ENCODE results near the gene RIMKLB.
A peak's percentile ranks its signal among the peaks of the same experiment; 100 is the strongest.
"Not testable (repeated sequence)": the region's sequence is repeated elsewhere in the genome, so short reads cannot be mapped to it uniquely, and the experiment has no call there.

Gene RIMKLB

DNA sequence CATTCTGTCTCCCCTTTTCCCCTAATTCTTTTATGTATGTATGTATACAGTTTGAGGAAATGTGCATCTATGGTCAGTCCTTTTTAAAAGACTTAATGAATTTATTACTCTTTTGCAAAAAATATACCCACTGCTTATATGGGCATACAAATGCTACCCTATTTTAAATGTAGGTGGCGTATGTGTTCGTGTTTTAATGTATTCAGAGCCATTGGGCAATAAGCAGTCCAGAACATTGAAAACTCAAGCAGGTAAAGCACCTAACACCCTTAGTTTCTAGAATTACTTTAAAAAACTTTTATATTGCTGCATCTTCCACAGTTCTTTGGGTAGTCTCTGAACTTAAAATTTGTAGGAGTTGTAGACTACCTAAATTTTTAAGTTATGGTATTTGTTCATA lies 82.1 kb downstream of the RIMKLB start:
- no peak for DNase-seq

DNA sequence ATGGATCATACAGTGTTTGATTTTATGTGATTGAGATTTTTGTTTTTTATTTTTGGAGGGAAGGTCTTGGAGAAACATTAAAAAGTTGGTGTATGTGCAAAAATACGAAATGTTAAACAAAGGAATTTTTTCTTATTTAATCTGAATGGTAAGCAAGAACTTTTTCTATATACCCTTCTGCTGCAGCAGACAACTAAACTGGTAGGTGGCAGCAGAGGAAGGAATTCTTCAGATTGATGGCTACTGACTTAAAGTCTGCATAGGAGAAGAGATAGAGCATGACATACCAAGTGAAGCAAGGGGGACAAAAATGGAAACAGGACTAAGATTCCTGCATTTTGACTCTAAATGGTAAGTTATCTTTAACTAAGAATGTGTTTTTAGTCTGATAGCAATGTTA lies 82.6 kb downstream of the RIMKLB start:
- DNase-seq = peak; percentile 4

DNA sequence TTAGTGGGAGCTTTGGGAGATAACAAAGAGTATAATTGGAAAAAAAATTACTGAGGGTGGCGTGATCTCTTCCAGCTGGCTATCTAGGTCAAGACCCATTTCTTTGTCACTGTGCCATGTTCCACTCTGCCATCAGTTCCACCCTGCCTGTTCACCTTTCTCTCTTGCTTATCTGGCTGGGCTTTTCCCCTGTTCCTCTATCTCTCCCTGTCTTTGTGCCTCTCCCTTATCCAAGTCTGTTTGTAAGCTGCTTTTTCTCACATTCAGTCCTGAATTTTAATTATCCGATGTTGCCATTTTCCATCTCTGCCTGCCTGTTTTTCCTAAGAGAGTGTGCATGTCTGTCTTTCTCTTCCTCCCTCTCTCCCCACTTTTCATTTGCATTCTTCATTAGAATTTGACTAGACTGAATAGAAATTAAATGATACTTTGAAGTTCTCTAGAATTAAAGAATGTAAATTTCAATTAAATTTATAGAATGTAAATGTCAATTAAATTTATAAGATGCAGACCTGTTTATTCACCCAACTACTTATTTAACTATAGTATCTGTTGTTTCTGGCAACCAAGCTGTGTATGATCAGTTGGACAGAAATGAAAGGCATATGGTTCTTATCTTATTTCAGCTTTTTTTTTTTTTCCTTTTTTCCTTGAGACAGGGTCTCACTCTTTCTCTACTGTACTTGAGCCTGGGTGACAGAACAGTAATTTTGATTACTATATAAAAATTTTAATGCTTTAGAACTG lies 83.8 kb downstream of the RIMKLB start:
- DNase-seq = no peak

DNA sequence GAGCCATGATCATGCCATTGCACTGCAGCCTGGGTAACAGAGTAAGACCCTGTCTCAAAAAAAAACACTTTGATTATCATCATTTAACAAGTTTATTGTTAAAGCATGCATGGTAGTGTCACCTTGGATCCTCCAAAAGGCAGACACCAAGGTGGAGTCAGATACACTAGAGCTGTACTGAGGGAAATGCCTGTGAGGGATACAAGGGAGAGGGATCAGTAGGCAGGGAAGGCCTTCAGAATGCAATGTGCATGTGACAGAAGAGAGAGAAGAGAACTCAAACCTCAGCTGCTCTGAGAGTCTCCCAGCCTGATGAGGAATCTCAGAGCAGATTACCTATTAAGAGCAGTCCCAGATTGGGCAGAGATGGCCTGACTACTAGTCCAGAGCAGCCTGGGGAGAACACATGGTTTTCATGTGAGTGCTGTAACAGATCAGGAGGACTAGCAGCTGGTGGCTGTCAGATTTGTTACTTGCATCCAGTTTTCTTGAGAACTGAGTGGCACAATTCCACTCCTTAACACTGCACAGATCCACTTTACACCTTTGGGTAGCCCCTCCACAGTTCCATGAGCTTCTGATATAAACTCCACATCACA lies 86.6 kb downstream of the RIMKLB start:
- DNase-seq = no peak

DNA sequence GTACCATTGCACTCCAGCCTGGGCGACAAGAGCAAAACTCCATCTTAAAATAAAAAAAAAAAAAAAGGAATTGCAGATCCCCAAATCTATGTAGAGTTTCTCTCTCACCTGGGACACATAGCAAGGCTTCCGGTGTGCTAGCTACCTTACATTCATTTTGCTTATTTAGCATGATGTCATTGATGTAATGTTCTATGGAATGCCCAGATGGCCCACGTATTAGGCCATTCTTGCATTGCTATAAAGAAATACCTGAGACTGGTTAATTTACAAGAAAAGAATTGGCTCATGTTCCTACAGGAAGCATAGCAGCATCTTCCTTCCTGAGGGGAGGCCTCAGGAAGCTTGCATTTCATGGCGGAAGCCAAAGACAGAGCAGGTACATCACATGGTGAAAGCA lies 87.7 kb downstream of the RIMKLB start:
- no peak for DNase-seq

DNA sequence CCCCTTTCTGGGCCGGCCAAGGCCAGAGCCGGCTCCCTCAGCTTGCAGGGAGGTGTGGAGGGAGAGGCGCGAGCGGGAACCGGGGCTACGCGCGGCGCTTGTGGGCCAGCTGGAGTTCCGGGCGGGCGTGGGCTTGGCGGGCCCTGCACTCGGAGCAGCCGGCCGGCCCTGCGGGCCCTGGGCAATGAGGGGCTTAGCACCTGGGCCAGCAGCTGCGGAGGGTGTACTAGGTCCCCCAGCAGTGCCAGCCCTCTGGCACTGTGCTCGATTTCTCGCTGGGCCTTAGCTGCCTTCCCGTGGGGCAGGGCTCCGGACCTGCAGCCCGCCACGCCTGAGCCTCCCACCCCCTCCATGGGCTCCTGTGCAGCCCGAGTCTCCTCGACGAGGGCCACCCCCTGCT lies 89.4 kb downstream of the RIMKLB start:
- DNase-seq = not testable (repeated sequence)

DNA sequence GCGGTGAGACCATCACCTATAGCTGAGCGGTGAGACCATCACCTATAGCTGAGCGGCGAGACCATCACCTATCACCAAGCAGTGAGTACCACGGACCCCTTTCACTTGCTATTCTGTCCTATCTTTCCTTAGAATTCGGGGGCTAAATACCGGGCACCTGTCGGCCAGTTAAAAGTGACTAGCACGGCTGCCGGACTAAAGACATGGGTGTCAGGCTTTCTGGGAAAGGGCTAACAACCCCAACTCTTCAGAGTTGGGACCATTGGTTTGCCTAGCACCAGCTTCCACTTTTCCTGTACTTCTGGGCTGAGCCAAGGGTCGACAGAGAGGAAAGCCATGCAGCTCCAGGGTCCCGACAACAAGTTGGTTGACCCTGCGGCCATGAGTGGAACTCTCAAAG lies 90.9 kb downstream of the RIMKLB start:
- DNase-seq = not testable (repeated sequence)

DNA sequence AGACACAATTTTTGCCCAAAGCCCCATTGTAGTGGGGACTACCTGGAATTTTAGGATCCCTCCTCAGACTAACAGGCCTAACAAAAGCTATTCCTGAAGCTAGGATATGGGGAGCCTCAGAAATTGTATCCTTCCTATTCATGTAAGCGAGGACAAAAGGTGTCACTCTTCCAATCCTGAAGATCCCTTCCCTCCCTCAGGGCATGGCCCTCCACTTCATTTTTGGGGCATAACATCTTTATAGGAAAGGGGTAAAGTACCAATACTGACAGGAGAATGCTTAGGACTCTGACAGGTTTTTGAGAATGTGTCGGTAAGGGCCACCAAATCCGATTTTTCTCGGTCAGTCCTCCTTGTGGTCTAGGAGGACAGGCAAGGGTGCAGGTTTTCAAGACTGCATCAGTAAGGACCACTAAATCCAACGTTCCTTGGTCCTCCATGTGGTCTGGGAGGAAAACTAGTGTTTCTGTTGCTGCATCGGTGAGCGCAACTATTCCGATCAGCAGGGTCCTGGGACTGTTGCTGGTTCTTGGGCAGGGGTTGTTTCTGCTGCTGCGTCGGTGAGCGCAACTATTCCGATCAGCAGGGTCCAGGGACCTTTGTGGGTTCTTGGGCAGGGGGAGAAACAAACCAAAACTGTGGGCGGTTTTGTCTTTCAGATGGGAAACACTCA lies 91.7 kb downstream of the RIMKLB start:
- not testable (repeated sequence) for DNase-seq

DNA sequence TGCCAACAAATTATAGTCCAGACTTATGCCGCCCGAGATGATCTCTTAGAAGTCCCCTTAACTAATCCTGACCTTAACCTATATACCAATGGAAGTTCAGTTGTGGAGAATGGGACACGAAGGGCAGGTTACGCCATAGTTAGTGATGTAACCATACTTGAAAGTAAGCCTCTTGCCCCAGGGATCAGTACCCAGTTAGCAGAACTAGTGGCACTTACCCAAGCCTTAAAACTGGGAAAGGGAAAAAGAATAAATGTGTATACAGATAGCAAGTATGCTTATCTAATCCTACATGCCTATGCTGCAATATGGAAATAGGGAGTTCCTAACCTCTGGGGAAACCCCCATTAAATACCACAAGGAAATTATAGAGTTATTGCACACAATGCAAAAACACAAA lies 95.4 kb downstream of the RIMKLB start:
- DNase-seq = not testable (repeated sequence)

DNA sequence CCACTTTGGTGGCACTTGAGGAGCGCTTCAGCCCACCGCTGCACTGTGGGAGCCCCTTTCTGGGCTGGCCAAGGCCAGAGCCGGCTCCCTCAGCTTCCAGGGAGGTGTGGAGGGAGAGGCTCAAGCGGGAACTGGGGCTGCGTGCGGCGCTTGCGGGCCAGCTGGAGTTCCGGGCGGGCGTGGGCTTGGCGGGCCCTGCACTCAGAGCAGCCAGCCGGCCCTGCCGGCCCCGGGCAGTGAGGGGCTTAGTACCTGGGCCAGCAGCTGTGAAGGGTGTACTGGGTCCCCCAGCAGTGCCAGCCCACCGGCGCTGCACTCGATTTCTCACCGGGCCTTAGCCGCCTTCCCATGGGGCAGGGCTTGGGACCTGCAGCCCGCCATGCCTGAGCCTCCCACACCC lies 96.8 kb downstream of the RIMKLB start:
- not testable (repeated sequence) for DNase-seq

DNA sequence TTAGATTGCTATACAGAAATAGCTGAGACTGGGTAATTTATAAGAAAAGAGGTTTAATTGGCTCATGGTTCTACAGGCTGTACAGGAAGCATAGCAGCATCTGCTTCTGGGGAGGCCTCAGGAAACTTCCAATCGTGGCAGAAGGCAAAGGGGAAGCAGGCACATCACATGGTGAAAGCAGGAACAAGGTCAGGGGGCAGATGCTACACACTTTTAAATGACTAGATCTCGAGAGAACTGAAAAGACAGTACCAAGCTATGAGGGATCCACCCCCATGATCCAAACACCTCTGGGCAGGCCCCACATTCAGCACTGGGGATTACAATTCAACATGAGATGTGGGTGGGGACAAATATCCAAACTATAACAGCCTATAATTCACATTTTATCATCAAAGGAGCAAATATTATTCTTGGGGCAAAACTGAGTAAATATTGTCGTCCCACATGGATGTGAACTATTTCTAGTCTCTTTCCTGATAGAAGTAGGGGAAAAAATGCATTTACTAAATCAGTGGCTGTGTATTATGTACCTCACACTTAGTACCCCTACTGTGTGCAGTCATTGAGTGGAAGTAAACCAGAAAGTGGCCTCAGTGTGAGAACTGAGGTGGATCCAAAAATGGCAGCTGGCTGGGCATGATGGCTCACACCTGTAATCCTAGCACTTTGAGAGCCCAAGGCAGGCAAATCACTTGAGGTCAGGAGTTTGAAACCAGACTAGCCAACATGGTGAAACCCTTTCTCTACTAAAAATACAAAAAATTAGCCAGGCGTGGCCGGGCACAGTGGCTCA lies 99.2 kb downstream of the RIMKLB start:
- DNase-seq = no peak

DNA sequence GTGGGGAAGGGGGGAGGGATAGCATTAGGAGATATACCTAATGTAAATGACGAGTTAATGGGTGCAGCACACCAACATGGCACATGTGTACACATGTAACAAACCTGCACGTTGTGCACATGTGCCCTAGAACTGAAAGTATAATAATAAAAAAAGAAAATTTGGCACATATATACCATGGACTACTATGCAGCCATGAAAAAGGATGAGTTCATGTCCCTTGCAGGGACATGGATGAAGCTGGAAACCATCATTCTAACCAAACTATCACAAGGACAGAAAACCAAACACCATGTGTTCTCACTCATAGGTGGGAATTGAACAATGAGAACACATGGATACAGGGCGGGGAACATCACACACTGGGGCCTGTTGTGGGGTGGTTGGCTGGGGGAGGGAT lies 103.4 kb downstream of the RIMKLB start:
- DNase-seq = not testable (repeated sequence)

DNA sequence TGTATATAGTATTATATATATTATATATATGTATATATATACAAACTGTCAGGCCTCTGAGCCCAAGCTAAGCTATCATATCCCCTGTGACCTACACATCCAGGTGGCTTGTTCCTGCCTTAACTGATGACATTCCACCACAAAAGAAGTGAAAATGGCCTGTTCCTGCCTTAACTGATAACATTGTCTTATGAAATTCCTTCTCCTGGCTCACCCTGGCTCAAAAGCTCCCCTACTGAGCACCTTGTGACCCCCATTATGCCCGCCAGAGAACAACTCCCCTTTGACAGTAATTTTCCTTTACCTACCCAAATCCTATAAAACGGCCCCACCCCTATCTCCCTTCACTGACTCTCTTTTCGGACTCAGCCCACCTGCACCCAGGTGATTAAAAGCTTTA lies 107.0 kb downstream of the RIMKLB start:
- DNase-seq = not testable (repeated sequence)

DNA sequence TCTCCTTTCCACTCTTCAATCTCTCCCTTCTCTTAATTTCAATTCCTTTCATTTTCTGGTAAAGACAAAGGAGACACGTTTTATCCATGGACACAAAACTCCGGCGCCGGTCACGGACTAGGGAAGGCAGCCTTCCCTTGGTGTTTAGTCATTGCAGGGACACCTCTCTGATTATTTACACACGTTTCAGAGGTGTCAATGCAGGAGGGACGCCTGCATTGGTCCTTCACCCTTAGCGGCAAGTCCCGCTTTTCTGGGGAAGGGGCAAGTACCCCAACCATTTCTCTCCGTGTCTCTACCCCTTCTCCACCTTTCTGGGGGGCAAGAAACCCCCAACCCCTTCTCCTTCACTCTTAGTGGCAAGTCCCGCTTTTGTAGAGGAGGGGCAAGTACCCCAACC lies 107.7 kb downstream of the RIMKLB start:
- DNase-seq = not testable (repeated sequence)

DNA sequence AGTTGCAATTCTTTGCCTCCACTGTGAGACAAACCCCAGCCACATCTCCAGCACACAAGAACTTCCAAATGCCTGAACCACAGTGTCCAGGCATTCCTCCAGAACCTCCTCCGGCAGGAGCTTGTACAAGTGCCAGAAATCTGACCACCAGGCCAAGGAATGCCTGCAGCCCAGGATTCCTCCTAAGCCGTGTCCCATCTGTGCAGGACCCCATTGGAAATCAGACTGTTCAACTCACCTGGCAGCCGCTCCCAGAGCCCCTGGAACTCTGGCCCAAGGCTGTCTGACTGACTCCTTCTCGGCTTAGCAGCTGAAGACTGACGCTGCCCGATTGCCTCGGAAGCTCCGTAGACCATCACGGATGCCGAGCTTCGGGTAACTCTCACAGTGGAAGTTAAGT lies 109.3 kb downstream of the RIMKLB start:
- not testable (repeated sequence) for DNase-seq

DNA sequence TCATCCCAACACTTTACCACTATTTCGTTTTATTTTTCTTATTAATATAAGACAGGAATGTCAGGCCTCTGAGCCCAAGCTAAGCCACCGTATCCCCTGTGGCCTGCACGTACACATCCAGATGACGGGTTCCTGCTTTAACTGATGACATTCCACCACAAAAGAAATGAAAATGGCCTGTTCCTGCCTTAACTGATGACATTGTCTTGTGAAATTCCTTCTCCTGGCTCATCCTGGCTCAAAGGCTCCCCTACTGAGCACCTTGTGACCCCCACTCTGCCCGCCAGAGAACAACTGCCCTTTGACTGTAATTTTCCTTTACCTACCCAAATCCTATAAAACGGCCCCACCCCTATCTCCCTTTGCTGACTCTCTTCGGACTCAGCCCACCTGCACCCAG lies 112.3 kb downstream of the RIMKLB start:
- DNase-seq = not testable (repeated sequence)

DNA sequence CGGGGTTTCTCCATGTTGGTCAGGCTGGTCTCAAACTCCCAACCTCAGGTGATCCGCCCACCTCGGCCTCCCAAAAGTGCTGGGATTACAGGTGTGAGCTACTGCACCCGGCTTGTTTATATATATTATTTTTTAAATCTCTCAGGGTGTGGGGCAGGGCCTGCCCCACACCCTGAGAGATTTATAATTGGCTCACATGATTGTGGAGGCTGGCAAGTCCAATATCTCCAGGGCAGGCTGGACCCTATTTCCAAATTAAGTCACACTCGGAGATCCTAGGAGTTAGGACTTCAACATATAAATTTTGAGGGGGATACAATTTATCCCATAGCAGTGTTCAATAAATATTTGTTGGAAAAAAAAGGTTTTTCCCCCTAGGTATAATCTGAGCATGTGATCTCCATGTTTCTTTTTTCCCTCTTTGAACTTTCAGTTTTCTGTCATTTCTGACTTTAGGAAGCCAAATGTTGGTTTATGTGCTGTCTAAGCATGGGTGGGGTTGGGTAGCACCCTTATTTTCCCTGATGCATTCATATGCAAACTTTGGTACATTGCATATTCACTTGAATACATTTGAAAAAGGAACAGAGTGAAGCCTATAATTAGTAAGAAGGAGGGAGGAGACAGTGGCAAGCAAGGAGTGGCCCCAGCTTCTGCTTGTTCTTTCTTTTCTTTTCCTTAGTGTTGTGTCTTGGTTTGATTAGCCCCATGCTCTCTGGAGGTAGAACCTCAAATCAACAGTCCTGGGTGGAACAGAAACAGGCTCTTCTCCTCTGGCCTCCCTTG lies 116.0 kb downstream of the RIMKLB start:
- no peak for DNase-seq

DNA sequence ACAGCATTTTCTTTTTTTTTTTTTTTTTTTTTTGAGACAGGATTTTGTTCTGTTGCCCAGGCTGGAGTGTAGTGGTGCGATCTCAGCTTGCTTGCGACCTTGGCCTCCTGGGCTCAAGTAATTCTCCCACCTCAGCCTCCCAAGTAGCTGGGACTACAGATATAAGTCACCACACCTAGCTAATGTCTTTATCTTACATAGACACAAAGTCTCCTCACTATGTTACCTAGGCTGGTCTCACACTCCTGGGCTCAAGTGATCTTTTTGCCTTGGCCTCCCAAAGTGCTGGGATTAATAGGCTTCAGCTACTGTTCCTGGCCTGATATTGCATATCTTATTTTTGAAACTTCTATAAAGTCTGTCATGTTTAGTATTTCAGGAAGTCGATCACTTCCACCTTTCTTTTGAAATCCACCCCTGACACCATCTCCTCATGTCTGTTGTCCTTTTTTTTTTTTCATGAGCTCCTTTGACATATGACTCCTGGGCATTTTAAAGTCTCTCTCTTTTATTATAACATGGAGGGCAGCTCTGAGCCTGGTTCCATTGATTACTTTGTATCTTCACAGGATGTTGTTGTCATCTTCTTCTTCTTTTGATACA lies 118.8 kb downstream of the RIMKLB start:
- DNase-seq = no peak

DNA sequence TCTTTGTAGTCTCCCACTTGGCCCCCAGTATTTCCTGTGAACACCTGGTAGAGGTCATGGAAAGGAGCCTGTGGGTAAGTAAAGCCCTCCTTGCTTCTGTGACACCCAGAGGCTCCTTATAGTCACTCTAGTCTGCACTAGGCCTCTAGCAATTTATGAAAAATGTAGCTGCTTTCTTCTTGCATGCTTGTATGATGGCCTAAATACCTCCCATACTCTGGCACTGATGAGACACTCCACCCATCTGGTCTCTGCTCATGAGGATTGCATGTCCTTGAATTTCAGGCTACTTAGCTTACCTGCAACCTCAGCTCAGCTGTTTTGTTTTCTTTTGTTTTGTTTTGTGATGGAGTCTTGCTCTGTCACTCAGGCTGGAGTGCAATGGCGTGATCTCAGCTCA lies 120.1 kb downstream of the RIMKLB start:
- DNase-seq = no peak

DNA sequence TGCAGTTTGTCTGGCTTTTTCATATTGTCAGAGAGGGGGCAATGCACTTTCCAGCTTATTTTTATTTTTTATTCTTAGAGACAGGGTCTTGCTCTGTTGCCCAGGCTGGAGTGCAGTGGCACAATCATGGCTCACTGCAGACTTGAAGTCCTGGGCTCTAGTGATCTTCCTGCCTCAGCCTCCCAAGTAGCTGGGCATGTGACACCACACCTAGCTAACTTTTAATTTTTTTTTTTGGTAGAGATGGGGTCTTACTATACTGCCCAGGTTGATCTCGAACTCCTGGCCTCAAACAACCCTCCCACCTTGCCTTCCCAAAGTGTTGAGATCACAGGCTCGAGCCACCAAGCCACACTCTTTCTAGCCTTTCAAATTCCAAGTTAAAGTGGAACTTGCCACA lies 120.7 kb downstream of the RIMKLB start:
- DNase-seq = no peak

DNA sequence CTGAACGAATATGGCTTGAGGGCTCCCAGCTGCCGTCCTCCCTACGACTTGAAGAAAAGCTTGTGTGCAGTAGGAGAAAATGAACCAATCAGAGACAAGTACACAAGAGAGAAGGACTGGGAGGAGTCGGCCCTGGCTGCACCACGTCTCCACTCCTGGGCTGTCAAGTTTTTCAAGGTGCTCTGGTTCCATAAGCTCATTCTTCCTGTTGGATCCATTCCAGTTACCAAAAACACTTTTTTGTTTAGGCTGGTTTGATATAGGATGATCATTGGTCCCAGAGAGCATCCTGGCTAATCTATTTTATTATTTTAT lies 121.8 kb downstream of the RIMKLB start:
- no peak for DNase-seq

DNA sequence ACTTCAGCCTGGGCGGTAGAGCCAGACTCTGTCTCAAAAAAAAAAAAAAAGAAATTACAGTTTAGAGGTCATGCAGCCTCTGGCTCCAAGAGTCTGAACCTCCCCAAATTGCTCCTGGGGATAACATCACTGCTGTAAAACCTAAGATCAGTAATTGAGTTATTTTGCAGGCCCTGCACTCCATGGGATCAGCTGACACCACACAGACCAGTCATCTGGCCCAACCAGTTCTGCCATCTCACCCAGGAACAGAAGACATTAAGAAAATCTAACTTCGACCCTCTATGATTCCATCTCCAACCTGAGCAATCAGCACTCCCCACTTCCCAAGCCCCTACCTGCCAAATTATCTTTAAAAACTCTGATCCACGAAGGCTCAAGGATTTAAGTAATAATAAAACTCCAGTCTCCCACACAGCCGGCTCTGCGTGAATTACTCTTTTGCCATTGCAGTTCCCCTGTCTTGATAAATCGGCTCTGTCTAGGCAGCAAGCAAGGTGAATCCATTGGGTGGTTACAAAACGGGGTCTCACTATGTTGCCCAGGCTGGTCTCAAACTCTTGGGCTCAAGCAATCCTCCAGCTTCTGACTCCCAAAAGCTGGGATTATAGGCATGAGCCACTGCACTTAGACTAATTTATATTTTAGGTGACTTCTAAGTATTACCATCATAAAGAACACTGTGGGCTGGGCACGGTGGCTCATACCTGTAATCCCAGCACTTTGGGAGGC lies 123.1 kb downstream of the RIMKLB start:
- not testable (repeated sequence) for DNase-seq

Measured in NCI-H1694 treated with DMSO at 0.1 percent for 48 hours (cell line).